Ishikawa (cell line): Measurements from ENCODE around the gene SH2D3C.

Experiments
- CEBPB ChIP-seq: IDR thresholded peaks from 2 replicates; pipeline ENCODE4 v1.6.1; 2012
- CREB1 ChIP-seq: IDR thresholded peaks from 2 replicates; pipeline ENCODE4 v1.6.1; 2012; ENCODE audit warnings: low read depth
- EGR1 ChIP-seq: IDR thresholded peaks from 2 replicates; pipeline ENCODE4 v1.6.1; 2012
- EP300 ChIP-seq: IDR thresholded peaks from 2 replicates; pipeline ENCODE4 v1.6.1; 2012; ENCODE audit warnings: borderline replicate concordance
- FOXM1 ChIP-seq: IDR thresholded peaks from 2 replicates; pipeline ENCODE4 v1.6.1; 2012; ENCODE audit warnings: low read depth, borderline replicate concordance
- NFIC ChIP-seq: IDR thresholded peaks from 2 replicates; pipeline ENCODE4 v1.6.1; 2012
- RAD21 ChIP-seq: IDR thresholded peaks from 2 replicates; pipeline ENCODE4 v1.6.1; 2012; ENCODE audit warnings: low read depth
- TAF1 ChIP-seq: IDR thresholded peaks from 2 replicates; pipeline ENCODE4 v1.6.1; 2012; ENCODE audit warnings: low read depth, mild to moderate bottlenecking
- TCF12 ChIP-seq: IDR thresholded peaks from 2 replicates; pipeline ENCODE4 v1.6.1; 2012; ENCODE audit warnings: low read depth
- TEAD4 ChIP-seq: IDR thresholded peaks from 2 replicates; pipeline ENCODE4 v1.6.1; 2012
- YY1 ChIP-seq: IDR thresholded peaks from 2 replicates; pipeline ENCODE4 v1.6.1; 2012; ENCODE audit warnings: low read depth
- ZBTB7A ChIP-seq: IDR thresholded peaks from 2 replicates; pipeline ENCODE4 v1.6.1; 2012; ENCODE audit warnings: low read depth
- TF ChIP-seq, protein P1 (sequence below): IDR thresholded peaks from 2 replicates; pipeline ENCODE4 v1.6.1; 2012; ENCODE audit warnings: low read depth, mild to moderate bottlenecking
- TF ChIP-seq, protein P2 (sequence below): IDR thresholded peaks from 2 replicates; pipeline ENCODE4 v1.6.1; 2012
- TF ChIP-seq, protein P3 (sequence below): IDR thresholded peaks from 2 replicates; pipeline ENCODE4 v1.6.1; 2012

The SH2D3C gene

DNA sequence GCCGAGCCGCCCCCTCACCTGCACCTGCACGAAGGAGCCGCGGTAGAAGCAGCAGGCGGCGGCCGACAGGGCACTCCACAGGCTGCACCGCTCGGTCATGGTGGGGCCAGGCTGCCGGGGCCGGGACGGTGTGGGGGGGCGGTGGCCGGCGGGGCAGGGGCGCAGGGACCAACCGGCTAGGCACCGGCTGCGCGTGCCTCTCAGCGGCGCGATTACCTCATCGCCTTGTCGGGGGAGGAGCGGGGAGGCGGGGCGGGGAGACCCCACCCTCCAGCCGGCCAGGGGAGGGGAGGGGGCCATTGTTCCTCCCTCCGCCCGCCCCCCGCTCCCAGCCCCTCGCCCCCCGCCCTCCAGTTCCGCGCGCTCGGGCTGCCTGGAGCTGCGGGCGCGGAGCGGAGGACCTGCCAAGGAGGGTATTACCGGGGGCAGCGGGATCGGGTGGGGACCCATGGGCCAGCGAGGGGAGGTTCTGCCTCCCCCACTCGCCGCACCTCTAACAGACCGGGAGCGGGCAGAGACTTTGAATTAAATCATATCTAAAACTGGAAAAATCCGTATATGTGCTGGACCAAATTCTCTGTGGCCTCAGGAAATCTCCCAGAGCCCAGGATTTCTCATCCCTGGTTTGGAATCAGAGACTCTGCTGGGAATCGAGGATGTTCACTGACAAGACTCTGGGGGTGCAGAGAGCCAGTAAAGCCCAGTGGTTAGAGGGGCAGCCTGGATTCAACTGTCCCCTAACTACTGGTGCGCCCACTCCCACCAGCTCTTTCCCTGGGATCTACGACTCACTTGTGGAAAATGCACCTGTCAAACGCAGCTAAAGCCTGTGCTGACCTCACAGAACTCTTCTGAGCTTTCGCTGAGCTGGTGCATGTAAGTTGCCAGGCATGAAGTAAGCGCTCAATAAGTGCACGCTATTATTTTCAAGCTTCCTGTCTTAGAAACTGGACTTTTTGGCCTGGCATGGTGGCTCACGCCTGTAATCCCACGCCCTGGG lies 23.1 kb downstream of the SH2D3C start:
- TF ChIP-seq TAF1 (no peak), RAD21 (no peak), FOXM1 (no peak), YY1 (no peak), TEAD4 (no peak), EGR1 (no peak), CEBPB (no peak), EP300 (no peak), ZBTB7A (no peak), TCF12 (no peak), NFIC (no peak), CREB1 (no peak)
- TF ChIP-seq, protein P1, sequence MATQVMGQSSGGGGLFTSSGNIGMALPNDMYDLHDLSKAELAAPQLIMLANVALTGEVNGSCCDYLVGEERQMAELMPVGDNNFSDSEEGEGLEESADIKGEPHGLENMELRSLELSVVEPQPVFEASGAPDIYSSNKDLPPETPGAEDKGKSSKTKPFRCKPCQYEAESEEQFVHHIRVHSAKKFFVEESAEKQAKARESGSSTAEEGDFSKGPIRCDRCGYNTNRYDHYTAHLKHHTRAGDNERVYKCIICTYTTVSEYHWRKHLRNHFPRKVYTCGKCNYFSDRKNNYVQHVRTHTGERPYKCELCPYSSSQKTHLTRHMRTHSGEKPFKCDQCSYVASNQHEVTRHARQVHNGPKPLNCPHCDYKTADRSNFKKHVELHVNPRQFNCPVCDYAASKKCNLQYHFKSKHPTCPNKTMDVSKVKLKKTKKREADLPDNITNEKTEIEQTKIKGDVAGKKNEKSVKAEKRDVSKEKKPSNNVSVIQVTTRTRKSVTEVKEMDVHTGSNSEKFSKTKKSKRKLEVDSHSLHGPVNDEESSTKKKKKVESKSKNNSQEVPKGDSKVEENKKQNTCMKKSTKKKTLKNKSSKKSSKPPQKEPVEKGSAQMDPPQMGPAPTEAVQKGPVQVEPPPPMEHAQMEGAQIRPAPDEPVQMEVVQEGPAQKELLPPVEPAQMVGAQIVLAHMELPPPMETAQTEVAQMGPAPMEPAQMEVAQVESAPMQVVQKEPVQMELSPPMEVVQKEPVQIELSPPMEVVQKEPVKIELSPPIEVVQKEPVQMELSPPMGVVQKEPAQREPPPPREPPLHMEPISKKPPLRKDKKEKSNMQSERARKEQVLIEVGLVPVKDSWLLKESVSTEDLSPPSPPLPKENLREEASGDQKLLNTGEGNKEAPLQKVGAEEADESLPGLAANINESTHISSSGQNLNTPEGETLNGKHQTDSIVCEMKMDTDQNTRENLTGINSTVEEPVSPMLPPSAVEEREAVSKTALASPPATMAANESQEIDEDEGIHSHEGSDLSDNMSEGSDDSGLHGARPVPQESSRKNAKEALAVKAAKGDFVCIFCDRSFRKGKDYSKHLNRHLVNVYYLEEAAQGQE, result no peak
- TF ChIP-seq, protein P2, sequence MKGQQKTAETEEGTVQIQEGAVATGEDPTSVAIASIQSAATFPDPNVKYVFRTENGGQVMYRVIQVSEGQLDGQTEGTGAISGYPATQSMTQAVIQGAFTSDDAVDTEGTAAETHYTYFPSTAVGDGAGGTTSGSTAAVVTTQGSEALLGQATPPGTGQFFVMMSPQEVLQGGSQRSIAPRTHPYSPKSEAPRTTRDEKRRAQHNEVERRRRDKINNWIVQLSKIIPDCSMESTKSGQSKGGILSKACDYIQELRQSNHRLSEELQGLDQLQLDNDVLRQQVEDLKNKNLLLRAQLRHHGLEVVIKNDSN, result no peak
- TF ChIP-seq, protein P3, sequence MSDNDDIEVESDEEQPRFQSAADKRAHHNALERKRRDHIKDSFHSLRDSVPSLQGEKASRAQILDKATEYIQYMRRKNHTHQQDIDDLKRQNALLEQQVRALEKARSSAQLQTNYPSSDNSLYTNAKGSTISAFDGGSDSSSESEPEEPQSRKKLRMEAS, result no peak

DNA sequence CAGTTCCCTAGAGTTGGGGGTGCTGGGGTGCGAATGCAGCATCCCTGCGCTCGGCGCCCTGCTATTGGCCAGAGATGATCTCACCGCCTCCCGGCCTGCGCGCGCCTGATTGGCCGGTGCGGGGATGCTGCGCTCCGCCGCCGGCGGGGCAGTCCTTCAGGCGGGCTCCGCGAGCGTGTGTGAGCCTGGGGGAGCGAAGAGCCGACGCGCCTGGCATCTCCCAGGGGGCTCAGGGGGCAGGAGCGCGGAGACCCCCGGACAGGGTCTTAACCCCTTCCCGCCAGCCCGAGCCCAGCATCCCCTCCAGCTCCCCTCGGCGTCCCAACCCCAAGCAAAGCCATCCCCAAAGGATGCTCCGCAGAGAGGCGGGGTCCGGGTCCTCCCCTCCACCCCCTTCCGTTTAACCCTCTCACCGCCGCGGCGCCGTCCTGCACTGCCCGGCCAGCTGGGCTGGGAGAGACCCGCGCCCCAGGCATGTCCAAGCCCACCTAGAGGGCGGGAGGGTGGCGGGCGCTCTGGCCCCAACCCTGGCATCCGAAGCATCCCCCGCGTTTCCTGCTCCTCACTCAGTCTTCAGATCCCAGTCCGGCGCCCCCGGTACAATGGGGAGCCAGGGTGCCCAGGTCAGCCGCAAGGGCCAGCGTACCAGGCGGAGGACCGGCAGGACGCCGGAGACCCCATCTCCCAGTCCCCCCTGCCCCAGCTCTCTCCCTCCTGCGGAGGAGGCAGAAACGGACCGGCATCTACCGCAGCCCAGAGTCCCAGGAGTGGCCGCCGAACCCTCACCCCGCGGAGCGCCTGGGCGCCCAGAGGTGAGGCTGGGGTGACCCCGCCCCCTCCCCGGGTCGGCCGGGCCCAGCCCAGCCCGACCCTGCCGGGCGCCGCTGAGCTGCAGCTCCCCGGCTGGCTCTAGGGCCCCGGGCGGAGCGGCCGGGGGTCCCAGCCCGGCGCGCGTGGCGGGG lies 24.1 kb downstream of the SH2D3C start:
- TF ChIP-seq NFIC (no peak), ZBTB7A (no peak), FOXM1 (no peak), YY1 (no peak), TEAD4 (no peak), RAD21 (no peak), TAF1 (no peak), EGR1 (no peak), CREB1 (no peak), EP300 (no peak), TCF12 (no peak), CEBPB (no peak)
- TF ChIP-seq, protein P3, result no peak
- TF ChIP-seq, protein P2, result no peak
- TF ChIP-seq, protein P1, result no peak

DNA sequence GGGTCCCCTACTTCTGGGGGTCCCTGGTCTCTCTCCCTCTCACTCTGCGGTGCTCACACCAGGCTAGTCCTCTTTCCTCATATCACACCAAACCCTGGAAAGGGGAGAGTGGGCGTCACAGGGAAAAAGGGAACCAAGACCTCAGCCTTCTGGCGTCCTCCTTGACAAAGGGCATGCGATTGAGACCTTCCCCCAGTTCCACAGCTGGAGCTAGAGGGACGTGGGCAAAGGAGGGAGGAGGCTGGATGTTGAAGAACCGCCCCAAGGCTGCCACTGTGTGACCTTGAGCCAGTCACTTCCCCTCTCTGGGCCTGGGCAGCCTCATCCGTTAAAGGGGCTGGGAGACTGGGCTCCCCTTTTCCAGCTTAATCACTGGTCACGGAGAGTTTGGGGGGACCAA lies 24.8 kb downstream of the SH2D3C start:
- TF ChIP-seq CEBPB (no peak), ZBTB7A (no peak), TAF1 (no peak), RAD21 (no peak), TEAD4 (no peak), CREB1 (no peak), EGR1 (no peak), FOXM1 (no peak), EP300 (no peak), TCF12 (no peak)
- TF ChIP-seq, protein P2, result no peak
- TF ChIP-seq, protein P3, result no peak
- TF ChIP-seq, protein P1, result no peak
